ENCODE results near the gene ERMAP.

The ERMAP gene

GRCh38 chr1:42849944-42850343, 33.0 kb downstream of the ERMAP start:
- H3K27ac ChIP-seq (replicated peaks): no peak overlapping the region
- H3K27me3 ChIP-seq (ENCODE audit: insufficient read depth, poor library complexity, severe bottlenecking): no peaks in the 10 kb centered on the region
- TF ChIP-seq REST (IDR thresholded peaks at IDR 0.05; ENCODE audit: insufficient replicate concordance, low read depth): no peak
- TF ChIP-seq SPI1 (IDR thresholded peaks at IDR 0.05; ENCODE audit: borderline replicate concordance, low read depth): no peak
- no peak for TF ChIP-seq GABPA (IDR thresholded peaks at IDR 0.05; ENCODE audit: low read depth)
- TF ChIP-seq CTCF (IDR thresholded peaks at IDR 0.05; ENCODE audit: insufficient read depth, low read length): no peak
- TF ChIP-seq POLR2AphosphoS5 (IDR thresholded peaks at IDR 0.05; ENCODE audit: low read depth): no peak
- no peak overlapping the region for H3K4me3 ChIP-seq (replicated peaks; ENCODE audit: insufficient read depth, low read length)
- DNase-seq (ENCODE audit: low read depth in 1 of 2, low spot score in 1 of 2): no peak

GRCh38 chr1:42851420-42851819, 34.5 kb downstream of the ERMAP start:
- no peak for DNase-seq (ENCODE audit: low read depth in 1 of 2, low spot score in 1 of 2)
- H3K4me3 ChIP-seq (replicated peaks; ENCODE audit: insufficient read depth, low read length): no peak overlapping the region
- TF ChIP-seq SPI1 (IDR thresholded peaks at IDR 0.05; ENCODE audit: borderline replicate concordance, low read depth): no peak
- TF ChIP-seq REST (IDR thresholded peaks at IDR 0.05; ENCODE audit: insufficient replicate concordance, low read depth): no peak
- H3K27me3 ChIP-seq (ENCODE audit: insufficient read depth, poor library complexity, severe bottlenecking): no peaks in the 10 kb centered on the region
- H3K27ac ChIP-seq (replicated peaks): no peak overlapping the region

- Histone ChIP-seq H3K4me3 (replicated peaks; ENCODE audit: insufficient read depth, low read length) (no peak overlapping the region), H3K27ac (replicated peaks) (no peak overlapping the region), H3K27me3 (ENCODE audit: insufficient read depth, poor library complexity, severe bottlenecking) (no peaks in the 10 kb centered on the region)
- no peak for TF ChIP-seq GABPA (IDR thresholded peaks at IDR 0.05; ENCODE audit: low read depth)
- no peak for TF ChIP-seq CTCF (IDR thresholded peaks at IDR 0.05; ENCODE audit: insufficient read depth, low read length)
- no peak for TF ChIP-seq REST (IDR thresholded peaks at IDR 0.05; ENCODE audit: insufficient replicate concordance, low read depth)
- no peak for DNase-seq (ENCODE audit: low read depth in 1 of 2, low spot score in 1 of 2)
These were observed 35.2 kb downstream of the ERMAP start for GRCh38 chr1:42851960-42852607.

All from HL-60 (cell line).